K562 (cell line): Measurements from ENCODE around the gene EPB41L4A. TPM values are rescaled to one million over a fixed set of nuclear protein-coding genes. Genes with fewer than 3 reads are reported as not detected.

ENCODE experiments used
- ATAC-seq: fragments of 200-7000 bp; cut with Tn5 transposase; 3 replicates; pipeline ENCODE4 v1.9.1; 2020; ENCODE audit warnings: moderate library complexity
- BruUV-seq: library from RNA; stranded (reverse); fragments of 400-500 nt; replicated peaks from 2 replicates; lab custom pipeline; 2021; lab: Mats Ljungman, UMichigan
- CTCF ChIA-PET: fragments of 300-600 bp; formaldehyde crosslinking; extraction: SDS; loops from one replicate; lab custom pipeline; 2021; ENCODE audit warnings: low intra/inter-chr PET ratio; lab: Yijun Ruan, JAX
- POLR2A ChIA-PET: fragments of 300-600, 350-650 bp; sonication (Branson Sonifier 250); formaldehyde crosslinking; extraction: SDS; loops from one replicate; lab custom pipeline; 2021; ENCODE audit warnings: antibody characterized with exemption, inconsistent platforms; lab: Yijun Ruan, JAX
- DNase-seq, 4 experiments: peaks; one replicate each; pipeline versions ENCODE4 v3.0.0 to v3.0.0-alpha.2; 2011 to 2018; ENCODE audit warnings: low spot score in 3 of 4, mixed read lengths in 3 of 4; ENCODE audit errors: extremely low read depth in 1 of 4
- FAIRE-seq: peaks from 2 replicates; lab custom pipeline; 2011; peaks lifted over from hg19 to GRCh38; lab: Jason Lieb, UNC
- H2AFZ ChIP-seq: 2 replicates; pipeline ENCODE4 v1.6.0; 2011; ENCODE audit warnings: low read depth, low read length, control low read depth, inconsistent platforms
- H3K27ac ChIP-seq: fragments of 200-600 bp; 3 replicates; pipeline ENCODE4 v1.8.0; 2011; ENCODE audit warnings: low read depth, mild to moderate bottlenecking, control low read depth, inconsistent platforms, low read length, moderate library complexity, mixed read lengths; ENCODE audit errors: extremely low read depth
- H3K27me3 ChIP-seq, 2 experiments: fragments of 300-600 bp in 1 of 2; 2 replicates in 1 of 2; 3 replicates in 1 of 2; pipeline versions ENCODE4 v1.6.0 to v1.8.0; 2011; ENCODE audit warnings: inconsistent platforms in 2 of 2, low read length in 2 of 2, mild to moderate bottlenecking in 1 of 2, mixed read lengths in 1 of 2, moderate library complexity in 1 of 2; ENCODE audit not compliant: control insufficient read depth in 2 of 2, insufficient read depth in 2 of 2
- H3K36me3 ChIP-seq: fragments of 300-600 bp; 3 replicates; pipeline ENCODE4 v1.8.0; 2011; ENCODE audit warnings: mild to moderate bottlenecking, low read length, inconsistent platforms; ENCODE audit not compliant: control insufficient read depth, insufficient read depth
- H3K4me1 ChIP-seq, 2 experiments: fragments of 200-600 bp in 1 of 2; replicated peaks in 1 of 2; 2 replicates in 1 of 2; 3 replicates in 1 of 2; pipeline versions ENCODE4 v1.5.1 to v1.8.0; 2011; ENCODE audit warnings: inconsistent platforms in 2 of 2, low read length in 2 of 2, mild to moderate bottlenecking in 1 of 2, mixed read lengths in 1 of 2, moderate library complexity in 1 of 2; ENCODE audit not compliant: control insufficient read depth in 2 of 2, insufficient read depth in 2 of 2
- H3K4me2 ChIP-seq: 2 replicates; pipeline ENCODE4 v1.6.1; 2011; ENCODE audit warnings: low read length, control low read depth, inconsistent platforms, mixed read lengths; ENCODE audit not compliant: insufficient read depth
- H3K4me3 ChIP-seq: fragments of 200-600 bp; sonication (generic), shearing (Covaris generic); 2 replicates; pipeline ENCODE4 v1.5.1; 2016; ENCODE audit warnings: control low read depth, inconsistent platforms
- H3K79me2 ChIP-seq: fragments of 200-600 bp; 3 replicates; pipeline ENCODE4 v1.8.0; 2011; ENCODE audit warnings: low read length, inconsistent platforms; ENCODE audit not compliant: control insufficient read depth, insufficient read depth
- H3K9ac ChIP-seq, 2 experiments: 2 replicates each; pipeline versions ENCODE4 v1.6.0 to v1.6.1; 2011; ENCODE audit warnings: low read depth in 2 of 2, low read length in 2 of 2, control low read depth in 1 of 2, inconsistent platforms in 1 of 2, mild to moderate bottlenecking in 1 of 2, mixed read lengths in 1 of 2; ENCODE audit not compliant: insufficient read depth in 1 of 2
- H3K9me1 ChIP-seq: one replicate; pipeline ENCODE4 v1.6.0; 2011; ENCODE audit warnings: inconsistent platforms, mild to moderate bottlenecking, low read length, moderate library complexity; ENCODE audit not compliant: control insufficient read depth, insufficient read depth
- H3K9me3 ChIP-seq: replicated peaks from 2 replicates; pipeline ENCODE4 v1.5.1; 2011; ENCODE audit warnings: low read depth, low read length, inconsistent platforms; ENCODE audit not compliant: control insufficient read depth, insufficient read depth
- H4K20me1 ChIP-seq: replicated peaks from 2 replicates; pipeline ENCODE4 v1.6.1; 2011; ENCODE audit warnings: low read length, inconsistent platforms, mixed read lengths; ENCODE audit not compliant: control insufficient read depth, insufficient read depth
- ESRRA ChIP-seq: fragments of 450-650 bp; IDR thresholded peaks from 2 replicates; pipeline ENCODE4 v1.6.1; 2014; ENCODE audit warnings: low read depth, mild to moderate bottlenecking, moderate library complexity, borderline replicate concordance
- FOXA1 ChIP-seq: fragments of 450-650 bp; IDR thresholded peaks from 2 replicates; pipeline ENCODE4 v1.6.1; 2016; ENCODE audit warnings: mild to moderate bottlenecking, borderline replicate concordance
- GABPB2 ChIP-seq: fragments of 250-450 bp; sonication (Bioruptor Pico); conservative IDR thresholded peaks from 2 replicates; pipeline ENCODE4 v1.5.1; 2021; ENCODE audit warnings: mild to moderate bottlenecking
- KAT2B ChIP-seq: IDR thresholded peaks from one replicate; pipeline ENCODE4 v1.6.1; 2012; ENCODE audit warnings: low read depth, mild to moderate bottlenecking, control low read depth, inconsistent platforms, low read length, moderate library complexity
- MIER1 ChIP-seq: fragments of 450-650 bp; IDR thresholded peaks from 2 replicates; pipeline ENCODE4 v1.6.1; 2016; ENCODE audit warnings: antibody characterized with exemption, mild to moderate bottlenecking, low read depth
- MYNN ChIP-seq, 2 experiments: sonication (generic); formaldehyde crosslinking in 1 of 2; IDR thresholded peaks; 2 replicates each; pipeline versions ENCODE4 v1.5.0 to v1.6.1; 2016 to 2020; ENCODE audit warnings: antibody characterized with exemption in 1 of 2, missing genetic modification reagents in 1 of 2
- RBM22 ChIP-seq: fragments of 200-400 bp; formaldehyde crosslinking; IDR thresholded peaks from 2 replicates; pipeline ENCODE4 v1.6.1; 2018; ENCODE audit warnings: low read length, low read depth; ENCODE audit not compliant: poor library complexity, severe bottlenecking
- SIN3B ChIP-seq: fragments of 450-650 bp; IDR thresholded peaks from 2 replicates; pipeline ENCODE4 v1.6.1; 2017; ENCODE audit warnings: low read depth, mild to moderate bottlenecking, moderate library complexity
- TRIM28 ChIP-seq: fragments of 450-650 bp; IDR thresholded peaks from 2 replicates; pipeline ENCODE4 v1.6.1; 2017
- ZNF282 ChIP-seq: sonication (generic); formaldehyde crosslinking; IDR thresholded peaks from 2 replicates; pipeline ENCODE4 v1.8.1; 2023; ENCODE audit warnings: missing genetic modification reagents
- WGBS: fragments of 100-300 bp; shearing (Covaris generic); methylation state at CpG from one replicate; pipeline ENCODE4 v1.1.6; 2016; ENCODE audit warnings: low coverage, mixed read lengths; ENCODE audit not compliant: insufficient coverage; ENCODE audit errors: missing lambda C conversion rate; 5-methylcytosine and 5-hydroxymethylcytosine counted together
- in situ Hi-C: fragments of 300-500 bp; cut with MboI; formaldehyde crosslinking; loops from 4 replicates; pipeline ENCODE4 v1.15.0; 2018; ENCODE audit warnings: inconsistent platforms, mixed read lengths
- intact Hi-C: fragments of 100-400 bp; cut with micrococcal nuclease; formaldehyde crosslinking; loops from 2 replicates; pipeline ENCODE4 v1.14.2; 2022
- polyA plus RNA-seq, 8 experiments: library from polyadenylated mRNA; depleted of rRNA in 4 of 8; stranded (reverse) in 5 of 8; unstranded in 3 of 8; fragments of >200 nt; fragmentation: Nextera tagmentation in 2 of 8; fragmentation: Illumina TruSeq in 1 of 8; extraction: Ambion mirVana in 2 of 8; extraction: Trizol in 1 of 8; gene quantifications; 2 replicates each; pipeline versions ENCODE4 v1.2.1 to v1.2.3, GENCODE V29; 2011 to 2014; ENCODE audit warnings: inconsistent platforms in 1 of 8, missing spikeins in 1 of 8
- total RNA-seq, 7 experiments: library from RNA; depleted of rRNA in 6 of 7; stranded (reverse); fragments of >200 nt in 6 of 7; fragmentation: Illumina TruSeq in 2 of 7; extraction: Trizol in 2 of 7; gene quantifications; 2 replicates each; pipeline versions ENCODE4 v1.2.1 to v1.2.3, GENCODE V29; 2011 to 2021; ENCODE audit warnings: low replicate concordance in 1 of 7
- TF ChIP-seq, protein P1 (sequence below): fragments of 450-650 bp; formaldehyde crosslinking; IDR thresholded peaks from 2 replicates; pipeline ENCODE4 v1.4.0; 2020; ENCODE audit warnings: mild to moderate bottlenecking, moderate library complexity
- TF ChIP-seq, protein P2 (sequence below): IDR thresholded peaks from 2 replicates; pipeline ENCODE4 v1.6.1; 2011; ENCODE audit not compliant: insufficient read length; ENCODE audit errors: extremely low read depth
- TF ChIP-seq, protein P3 (sequence below): sonication (generic); formaldehyde crosslinking; IDR thresholded peaks from 2 replicates; pipeline ENCODE4 v1.8.0; 2022; ENCODE audit warnings: mild to moderate bottlenecking, missing genetic modification reagents

EPB41L4A gene
- total and polyA plus RNA-seq, 9 of the 15 experiments (the other 6 are each of a cell fraction or from before 2014, with no cell fraction given), result 0.04 to 0.35 (median 0.12) TPM; not detected in 3

DNA sequence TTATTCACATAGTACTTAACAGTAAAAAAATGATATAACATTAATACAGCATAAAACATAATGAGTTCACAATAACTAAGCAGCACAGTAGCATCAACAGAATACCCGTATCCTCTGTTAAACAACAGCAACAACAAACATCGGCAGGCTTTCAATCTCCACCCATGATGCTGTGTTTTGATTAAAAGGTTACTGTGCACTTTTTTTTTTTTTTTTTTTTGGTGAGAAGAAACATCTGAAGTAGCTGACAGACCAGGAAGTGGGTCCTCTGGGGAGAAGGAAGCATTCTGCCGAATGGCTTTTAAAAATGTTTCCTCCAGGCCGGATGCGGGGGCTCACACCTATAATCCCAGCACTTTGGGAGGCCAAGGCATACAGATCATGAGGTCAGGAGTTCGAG lies 282.3 kb downstream of the EPB41L4A start:
- Histone ChIP-seq H3K4me1 (no peaks in the 10 kb centered on the region), H3K79me2 (no peaks in the 10 kb centered on the region), H3K27ac (no peak overlapping the region), H4K20me1 (no peaks in the 10 kb centered on the region), H3K9ac (no peak overlapping the region), H3K4me3 (no peak overlapping the region), H3K9me3 (no peaks in the 10 kb centered on the region), H3K9me1 (no peaks in the 10 kb centered on the region), H3K27me3 (no peaks in the 10 kb centered on the region), H2AFZ (no peak overlapping the region), H3K36me3 (no peaks in the 10 kb centered on the region), H3K4me2 (no peak overlapping the region)
- CTCF ChIA-PET, result no interaction called here
- intact Hi-C loops (no loop called here), in situ Hi-C loops (no loop called here)
- POLR2A ChIA-PET, result no interaction called here
- no peak for FAIRE-seq
- no TSS peak for BruUV-seq
- TF ChIP-seq TRIM28, result no peak
- 1% methylated on average over 5 of the region's 6 CpGs for WGBS
- ATAC-seq, result no peak
- no peak for DNase-seq

DNA sequence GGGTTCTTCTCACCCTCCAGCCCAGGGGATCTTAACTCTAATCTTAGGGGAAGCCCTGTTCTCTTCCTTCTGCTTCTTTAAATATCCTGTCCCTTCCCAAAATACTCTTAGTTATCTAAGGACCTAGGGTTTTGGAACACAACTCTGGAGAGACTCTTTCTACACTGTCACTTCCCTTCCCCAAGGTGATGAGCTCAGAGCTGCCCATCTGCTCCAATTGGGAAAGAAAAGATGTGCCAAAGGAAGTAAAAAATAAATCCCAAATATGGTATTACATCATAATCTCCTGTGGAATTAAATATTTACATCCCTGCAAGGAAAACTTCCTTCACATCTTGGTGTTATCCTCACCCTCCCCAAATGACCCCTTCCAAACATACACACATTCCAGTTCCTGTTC lies 291.2 kb downstream of the EPB41L4A start:
- ATAC-seq (no peak), FAIRE-seq (no peak), DNase-seq (no peak)
- Histone ChIP-seq H3K9me1 (no peaks in the 10 kb centered on the region), H3K27me3 (no peaks in the 10 kb centered on the region), H3K27ac (no peak overlapping the region), H3K4me2 (no peak overlapping the region), H3K9ac (no peak overlapping the region), H4K20me1 (no peaks in the 10 kb centered on the region), H3K4me3 (no peak overlapping the region), H2AFZ (no peak overlapping the region), H3K4me1 (no peaks in the 10 kb centered on the region), H3K36me3 (no peaks in the 10 kb centered on the region), H3K79me2 (no peaks in the 10 kb centered on the region), H3K9me3 (no peaks in the 10 kb centered on the region)
- ChIA-PET CTCF (no interaction called here), POLR2A (no interaction called here)
- in situ Hi-C loops (no loop called here), intact Hi-C loops (no loop called here)
- TF ChIP-seq ESRRA, result no peak
- TF ChIP-seq FOXA1, result no peak
- TF ChIP-seq, protein P1, sequence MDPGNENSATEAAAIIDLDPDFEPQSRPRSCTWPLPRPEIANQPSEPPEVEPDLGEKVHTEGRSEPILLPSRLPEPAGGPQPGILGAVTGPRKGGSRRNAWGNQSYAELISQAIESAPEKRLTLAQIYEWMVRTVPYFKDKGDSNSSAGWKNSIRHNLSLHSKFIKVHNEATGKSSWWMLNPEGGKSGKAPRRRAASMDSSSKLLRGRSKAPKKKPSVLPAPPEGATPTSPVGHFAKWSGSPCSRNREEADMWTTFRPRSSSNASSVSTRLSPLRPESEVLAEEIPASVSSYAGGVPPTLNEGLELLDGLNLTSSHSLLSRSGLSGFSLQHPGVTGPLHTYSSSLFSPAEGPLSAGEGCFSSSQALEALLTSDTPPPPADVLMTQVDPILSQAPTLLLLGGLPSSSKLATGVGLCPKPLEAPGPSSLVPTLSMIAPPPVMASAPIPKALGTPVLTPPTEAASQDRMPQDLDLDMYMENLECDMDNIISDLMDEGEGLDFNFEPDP (CRISPR knock-in tag), result no peak
- TF ChIP-seq ZNF282 (CRISPR knock-in tag), result no peak
- TF ChIP-seq MYNN (IDR thresholded peaks at IDR 0.05), result no peak
- no peak for TF ChIP-seq MYNN (CRISPR knock-in tag; IDR thresholded peaks at IDR 0.05)
- TF ChIP-seq SIN3B, result no peak
- TF ChIP-seq KAT2B, result no peak
- TF ChIP-seq, protein P2, sequence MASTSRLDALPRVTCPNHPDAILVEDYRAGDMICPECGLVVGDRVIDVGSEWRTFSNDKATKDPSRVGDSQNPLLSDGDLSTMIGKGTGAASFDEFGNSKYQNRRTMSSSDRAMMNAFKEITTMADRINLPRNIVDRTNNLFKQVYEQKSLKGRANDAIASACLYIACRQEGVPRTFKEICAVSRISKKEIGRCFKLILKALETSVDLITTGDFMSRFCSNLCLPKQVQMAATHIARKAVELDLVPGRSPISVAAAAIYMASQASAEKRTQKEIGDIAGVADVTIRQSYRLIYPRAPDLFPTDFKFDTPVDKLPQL, result no peak
- TF ChIP-seq MIER1, result no peak
- TF ChIP-seq RBM22, result no peak
- no peak for TF ChIP-seq GABPB2 (CRISPR knock-in tag)
- TF ChIP-seq, protein P3, sequence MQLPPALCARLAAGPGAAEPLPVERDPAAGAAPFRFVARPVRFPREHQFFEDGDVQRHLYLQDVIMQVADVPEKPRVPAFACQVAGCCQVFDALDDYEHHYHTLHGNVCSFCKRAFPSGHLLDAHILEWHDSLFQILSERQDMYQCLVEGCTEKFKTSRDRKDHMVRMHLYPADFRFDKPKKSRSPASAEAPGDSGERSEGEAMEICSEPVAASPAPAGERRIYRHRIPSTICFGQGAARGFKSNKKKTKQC (CRISPR knock-in tag), result no peak
- BruUV-seq, result no TSS peak
